Liver (tissue), 9 donors: ENCODE results near the gene JCAD. TPM values are rescaled to one million over a fixed set of nuclear protein-coding genes. Genes with fewer than 3 reads are reported as not detected.

Experiments
- DNase-seq: peaks from one replicate; pipeline ENCODE4 v3.0.0-alpha.2; 2017; ENCODE audit warnings: low spot score
- H3K27ac ChIP-seq, 2 donors: one replicate each; pipeline ENCODE4 v1.7.0; 2013; ENCODE audit warnings: inconsistent platforms in 2 of 2, low read length in 2 of 2, control low read depth in 1 of 2, low read depth in 1 of 2, mild to moderate bottlenecking in 1 of 2
- H3K27me3 ChIP-seq, 4 donors: one replicate each; pipeline versions ENCODE4 v1.6.1 to v1.7.0; 2013; ENCODE audit warnings: low read length in 3 of 4, inconsistent platforms in 1 of 4, mild to moderate bottlenecking in 1 of 4, moderate library complexity in 1 of 4; ENCODE audit not compliant: control insufficient read depth in 4 of 4, insufficient read depth in 4 of 4
- H3K36me3 ChIP-seq, 4 donors: one replicate each; pipeline versions ENCODE4 v1.6.1 to v1.7.0; 2013; ENCODE audit warnings: low read length in 3 of 4, mild to moderate bottlenecking in 3 of 4, low read depth in 1 of 4, moderate library complexity in 1 of 4; ENCODE audit not compliant: control insufficient read depth in 4 of 4, insufficient read depth in 3 of 4
- H3K4me1 ChIP-seq, 4 donors: one replicate each; pipeline versions ENCODE4 v1.6.1 to v1.7.0; 2013; ENCODE audit warnings: low read length in 3 of 4, mild to moderate bottlenecking in 3 of 4, moderate library complexity in 1 of 4; ENCODE audit not compliant: control insufficient read depth in 4 of 4, insufficient read depth in 4 of 4
- H3K4me3 ChIP-seq, 3 donors: one replicate each; pipeline versions ENCODE4 v1.6.1 to v1.7.0; 2013; ENCODE audit warnings: low read length in 3 of 3, control low read depth in 1 of 3, low read depth in 1 of 3, mild to moderate bottlenecking in 1 of 3
- H3K9ac ChIP-seq, 2 donors: one replicate each; pipeline ENCODE4 v1.7.0; 2013; ENCODE audit warnings: low read length in 2 of 2, mild to moderate bottlenecking in 2 of 2, moderate library complexity in 2 of 2, control low read depth in 1 of 2, low read depth in 1 of 2
- H3K9me3 ChIP-seq, 4 donors: one replicate each; pipeline versions ENCODE4 v1.6.1 to v1.7.0; 2013; ENCODE audit warnings: low read length in 3 of 4; ENCODE audit not compliant: control insufficient read depth in 4 of 4
- EGR1 ChIP-seq, 2 donors: IDR thresholded peaks; 2 replicates each; pipeline ENCODE4 v1.6.1; 2016 to 2018; ENCODE audit warnings: antibody characterized with exemption in 2 of 2, low read depth in 2 of 2
- FOXA1 ChIP-seq: IDR thresholded peaks from 2 replicates; pipeline ENCODE4 v1.6.1; 2016; ENCODE audit warnings: antibody characterized with exemption
- FOXA2 ChIP-seq: IDR thresholded peaks from 2 replicates; pipeline ENCODE4 v1.6.1; 2016; ENCODE audit warnings: antibody characterized with exemption
- GABPA ChIP-seq, 2 donors: IDR thresholded peaks in 1 of 2; conservative IDR thresholded peaks in 1 of 2; 2 replicates each; pipeline ENCODE4 v1.6.1; 2016; ENCODE audit warnings: antibody characterized with exemption in 2 of 2, mild to moderate bottlenecking in 1 of 2, moderate library complexity in 1 of 2
- HNF4A ChIP-seq, 2 donors: conservative IDR thresholded peaks; 2 replicates each; pipeline ENCODE4 v1.6.1; 2016; ENCODE audit warnings: antibody characterized with exemption in 2 of 2, mild to moderate bottlenecking in 2 of 2
- HNF4G ChIP-seq: IDR thresholded peaks from 2 replicates; pipeline ENCODE4 v1.6.1; 2016; ENCODE audit warnings: antibody characterized with exemption
- JUND ChIP-seq, 2 donors: IDR thresholded peaks; 2 replicates each; pipeline ENCODE4 v1.6.1; 2016; ENCODE audit warnings: antibody characterized with exemption in 2 of 2
- NR2F2 ChIP-seq: IDR thresholded peaks from 2 replicates; pipeline ENCODE4 v1.6.1; 2016; ENCODE audit warnings: antibody characterized with exemption
- RAD21 ChIP-seq, 2 donors: IDR thresholded peaks; 2 replicates each; pipeline ENCODE4 v1.6.1; 2016; ENCODE audit warnings: antibody characterized with exemption in 2 of 2, mild to moderate bottlenecking in 2 of 2
- SP1 ChIP-seq: IDR thresholded peaks from 2 replicates; pipeline ENCODE4 v1.6.1; 2018; ENCODE audit warnings: antibody characterized with exemption, mild to moderate bottlenecking
- TAF1 ChIP-seq: conservative IDR thresholded peaks from 2 replicates; pipeline ENCODE4 v1.6.1; 2016; ENCODE audit warnings: antibody characterized with exemption, mild to moderate bottlenecking
- YY1 ChIP-seq: IDR thresholded peaks from 2 replicates; pipeline ENCODE4 v1.6.1; 2016; ENCODE audit warnings: antibody characterized with exemption, mild to moderate bottlenecking
- WGBS: extraction: QIAGEN DNeasy Blood & Tissue Kit; methylation state at CpG from one replicate; pipeline ENCODE4 v1.1.7; 2013; 5-methylcytosine and 5-hydroxymethylcytosine counted together
- polyA plus RNA-seq, 2 donors: library from polyadenylated mRNA; stranded (reverse) in 1 of 2; unstranded in 1 of 2; fragments of 200-250 nt in 1 of 2; fragments of >200 nt in 1 of 2; fragmentation: Nextera tagmentation in 1 of 2; extraction: Ambion mirVana in 1 of 2; gene quantifications; one replicate each; pipeline versions ENCODE4 v1.2.1 to v1.2.3, GENCODE V29; 2013 to 2015
- total RNA-seq, 2 donors: library from RNA; depleted of rRNA; stranded (reverse); fragments of >200 nt; gene quantifications; one replicate each; pipeline ENCODE4 v1.2.3, GENCODE V29; 2014
- TF ChIP-seq, protein P1 (sequence below): IDR thresholded peaks from 2 replicates; pipeline ENCODE4 v1.6.1; 2016; ENCODE audit warnings: antibody characterized with exemption
- TF ChIP-seq, protein P2 (sequence below): IDR thresholded peaks from 2 replicates; pipeline ENCODE4 v1.6.1; 2016; ENCODE audit warnings: antibody characterized with exemption, mild to moderate bottlenecking
- TF ChIP-seq, protein P3 (sequence below): IDR thresholded peaks from 2 replicates; pipeline ENCODE4 v1.6.1; 2016; ENCODE audit warnings: antibody characterized with exemption
- TF ChIP-seq, protein P4 (sequence below): IDR thresholded peaks from 2 replicates; pipeline ENCODE4 v1.6.1; 2016; ENCODE audit warnings: antibody characterized with exemption
- TF ChIP-seq, protein P5 (sequence below): fragments of 150-350 bp; IDR thresholded peaks from 2 replicates; pipeline ENCODE4 v1.5.1; 2017; ENCODE audit warnings: improper control_type of control experiment, low read depth, low read length; ENCODE audit not compliant: missing input control
- donor health status: healthy.
- donor health status: healthy.
- donor health status: healthy.
- donor health status: healthy.
- donor health status: healthy.

JCAD gene
- total and polyA plus RNA-seq, 4 donors = 0.77 to 3.2 (median 1.1) TPM

DNA sequence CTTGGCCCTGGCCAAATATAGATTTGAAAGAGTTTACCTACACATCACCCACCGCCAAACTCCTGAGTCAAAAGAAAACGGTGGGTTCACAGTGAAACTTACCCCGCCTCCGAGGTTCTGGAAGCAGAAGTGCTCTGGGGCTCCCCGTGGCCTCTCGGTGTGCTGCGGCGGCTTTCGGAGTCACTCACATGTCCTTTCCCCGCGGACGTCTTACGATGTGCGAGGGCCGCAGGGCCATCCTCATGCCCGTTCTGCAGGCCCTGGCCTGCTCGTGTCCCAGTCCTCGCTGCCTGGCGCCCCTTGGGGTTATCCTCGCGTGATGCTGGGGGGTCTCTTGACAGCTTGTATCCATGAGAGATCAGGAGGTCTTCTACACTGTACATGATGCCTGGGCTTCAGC is 12.0 kb downstream of the JCAD start:
- Histone ChIP-seq H3K4me3 (no peak overlapping the region), H3K4me1 (no peaks in the 10 kb centered on the region), H3K9ac (no peak overlapping the region), H3K27me3 (peaks cover 0 to 2% (median 0%) of the 10 kb centered on the region in 4 donors), H3K36me3 (no peaks in the 10 kb centered on the region), H3K27ac (no peak overlapping the region), H3K9me3 (no peaks in the 10 kb centered on the region)
- WGBS = 95% methylated on average over 21 of the region's 21 CpGs
- DNase-seq = no peak
- no peak for TF ChIP-seq TAF1
- TF ChIP-seq, protein P1, sequence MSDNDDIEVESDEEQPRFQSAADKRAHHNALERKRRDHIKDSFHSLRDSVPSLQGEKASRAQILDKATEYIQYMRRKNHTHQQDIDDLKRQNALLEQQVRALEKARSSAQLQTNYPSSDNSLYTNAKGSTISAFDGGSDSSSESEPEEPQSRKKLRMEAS = no peak
- TF ChIP-seq YY1 = no peak
- no peak for TF ChIP-seq SP1
- TF ChIP-seq HNF4G = no peak
- TF ChIP-seq GABPA (IDR thresholded peaks at IDR 0.05 in 1 of 2, conservative IDR thresholded peaks at IDR 0.05 in 1 of 2) = no peak
- TF ChIP-seq RAD21 (IDR thresholded peaks at IDR 0.05) = no peak
- no peak for TF ChIP-seq FOXA1
- TF ChIP-seq HNF4A (conservative IDR thresholded peaks at IDR 0.05) = no peak
- no peak for TF ChIP-seq FOXA2
- TF ChIP-seq, protein P2, sequence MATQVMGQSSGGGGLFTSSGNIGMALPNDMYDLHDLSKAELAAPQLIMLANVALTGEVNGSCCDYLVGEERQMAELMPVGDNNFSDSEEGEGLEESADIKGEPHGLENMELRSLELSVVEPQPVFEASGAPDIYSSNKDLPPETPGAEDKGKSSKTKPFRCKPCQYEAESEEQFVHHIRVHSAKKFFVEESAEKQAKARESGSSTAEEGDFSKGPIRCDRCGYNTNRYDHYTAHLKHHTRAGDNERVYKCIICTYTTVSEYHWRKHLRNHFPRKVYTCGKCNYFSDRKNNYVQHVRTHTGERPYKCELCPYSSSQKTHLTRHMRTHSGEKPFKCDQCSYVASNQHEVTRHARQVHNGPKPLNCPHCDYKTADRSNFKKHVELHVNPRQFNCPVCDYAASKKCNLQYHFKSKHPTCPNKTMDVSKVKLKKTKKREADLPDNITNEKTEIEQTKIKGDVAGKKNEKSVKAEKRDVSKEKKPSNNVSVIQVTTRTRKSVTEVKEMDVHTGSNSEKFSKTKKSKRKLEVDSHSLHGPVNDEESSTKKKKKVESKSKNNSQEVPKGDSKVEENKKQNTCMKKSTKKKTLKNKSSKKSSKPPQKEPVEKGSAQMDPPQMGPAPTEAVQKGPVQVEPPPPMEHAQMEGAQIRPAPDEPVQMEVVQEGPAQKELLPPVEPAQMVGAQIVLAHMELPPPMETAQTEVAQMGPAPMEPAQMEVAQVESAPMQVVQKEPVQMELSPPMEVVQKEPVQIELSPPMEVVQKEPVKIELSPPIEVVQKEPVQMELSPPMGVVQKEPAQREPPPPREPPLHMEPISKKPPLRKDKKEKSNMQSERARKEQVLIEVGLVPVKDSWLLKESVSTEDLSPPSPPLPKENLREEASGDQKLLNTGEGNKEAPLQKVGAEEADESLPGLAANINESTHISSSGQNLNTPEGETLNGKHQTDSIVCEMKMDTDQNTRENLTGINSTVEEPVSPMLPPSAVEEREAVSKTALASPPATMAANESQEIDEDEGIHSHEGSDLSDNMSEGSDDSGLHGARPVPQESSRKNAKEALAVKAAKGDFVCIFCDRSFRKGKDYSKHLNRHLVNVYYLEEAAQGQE = no peak
- TF ChIP-seq, protein P3, sequence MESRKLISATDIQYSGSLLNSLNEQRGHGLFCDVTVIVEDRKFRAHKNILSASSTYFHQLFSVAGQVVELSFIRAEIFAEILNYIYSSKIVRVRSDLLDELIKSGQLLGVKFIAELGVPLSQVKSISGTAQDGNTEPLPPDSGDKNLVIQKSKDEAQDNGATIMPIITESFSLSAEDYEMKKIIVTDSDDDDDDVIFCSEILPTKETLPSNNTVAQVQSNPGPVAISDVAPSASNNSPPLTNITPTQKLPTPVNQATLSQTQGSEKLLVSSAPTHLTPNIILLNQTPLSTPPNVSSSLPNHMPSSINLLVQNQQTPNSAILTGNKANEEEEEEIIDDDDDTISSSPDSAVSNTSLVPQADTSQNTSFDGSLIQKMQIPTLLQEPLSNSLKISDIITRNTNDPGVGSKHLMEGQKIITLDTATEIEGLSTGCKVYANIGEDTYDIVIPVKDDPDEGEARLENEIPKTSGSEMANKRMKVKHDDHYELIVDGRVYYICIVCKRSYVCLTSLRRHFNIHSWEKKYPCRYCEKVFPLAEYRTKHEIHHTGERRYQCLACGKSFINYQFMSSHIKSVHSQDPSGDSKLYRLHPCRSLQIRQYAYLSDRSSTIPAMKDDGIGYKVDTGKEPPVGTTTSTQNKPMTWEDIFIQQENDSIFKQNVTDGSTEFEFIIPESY = no peak
- TF ChIP-seq, protein P4, sequence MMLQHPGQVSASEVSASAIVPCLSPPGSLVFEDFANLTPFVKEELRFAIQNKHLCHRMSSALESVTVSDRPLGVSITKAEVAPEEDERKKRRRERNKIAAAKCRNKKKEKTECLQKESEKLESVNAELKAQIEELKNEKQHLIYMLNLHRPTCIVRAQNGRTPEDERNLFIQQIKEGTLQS = no peak

DNA sequence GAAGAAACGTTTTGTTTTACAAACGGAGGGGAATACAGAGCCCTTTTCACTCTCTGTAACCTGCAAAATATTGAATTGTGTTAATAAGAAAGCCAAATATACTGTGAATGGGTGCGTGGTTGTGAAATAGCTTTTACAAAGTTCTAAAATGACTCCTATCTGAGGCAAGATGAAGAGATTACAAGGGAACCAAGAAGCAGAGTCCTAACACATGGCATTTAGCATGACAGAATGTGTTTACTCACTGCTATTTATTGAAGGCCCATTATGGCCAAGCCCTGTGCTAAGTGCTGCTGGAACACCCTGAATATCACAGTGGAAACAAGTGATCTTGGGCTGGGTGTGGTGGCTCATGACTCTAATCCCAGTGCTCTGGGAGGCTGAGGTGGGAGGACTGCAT is 12.9 kb downstream of the JCAD start:
- Histone ChIP-seq H3K9ac (no peak overlapping the region), H3K27ac (no peak overlapping the region), H3K9me3 (no peaks in the 10 kb centered on the region), H3K36me3 (no peaks in the 10 kb centered on the region), H3K27me3 (peaks cover 0 to 2% (median 0%) of the 10 kb centered on the region in 4 donors), H3K4me1 (no peaks in the 10 kb centered on the region), H3K4me3 (no peak overlapping the region)
- DNase-seq = no peak
- no peak for TF ChIP-seq JUND (IDR thresholded peaks at IDR 0.05)
- TF ChIP-seq, protein P3 = no peak
- no peak for TF ChIP-seq EGR1 (IDR thresholded peaks at IDR 0.05; ENCODE audit: low read depth in 2 of 2)
- TF ChIP-seq, protein P5, sequence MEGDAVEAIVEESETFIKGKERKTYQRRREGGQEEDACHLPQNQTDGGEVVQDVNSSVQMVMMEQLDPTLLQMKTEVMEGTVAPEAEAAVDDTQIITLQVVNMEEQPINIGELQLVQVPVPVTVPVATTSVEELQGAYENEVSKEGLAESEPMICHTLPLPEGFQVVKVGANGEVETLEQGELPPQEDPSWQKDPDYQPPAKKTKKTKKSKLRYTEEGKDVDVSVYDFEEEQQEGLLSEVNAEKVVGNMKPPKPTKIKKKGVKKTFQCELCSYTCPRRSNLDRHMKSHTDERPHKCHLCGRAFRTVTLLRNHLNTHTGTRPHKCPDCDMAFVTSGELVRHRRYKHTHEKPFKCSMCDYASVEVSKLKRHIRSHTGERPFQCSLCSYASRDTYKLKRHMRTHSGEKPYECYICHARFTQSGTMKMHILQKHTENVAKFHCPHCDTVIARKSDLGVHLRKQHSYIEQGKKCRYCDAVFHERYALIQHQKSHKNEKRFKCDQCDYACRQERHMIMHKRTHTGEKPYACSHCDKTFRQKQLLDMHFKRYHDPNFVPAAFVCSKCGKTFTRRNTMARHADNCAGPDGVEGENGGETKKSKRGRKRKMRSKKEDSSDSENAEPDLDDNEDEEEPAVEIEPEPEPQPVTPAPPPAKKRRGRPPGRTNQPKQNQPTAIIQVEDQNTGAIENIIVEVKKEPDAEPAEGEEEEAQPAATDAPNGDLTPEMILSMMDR = no peak
- TF ChIP-seq NR2F2 = no peak
- no peak for TF ChIP-seq SP1
- no peak for TF ChIP-seq GABPA (IDR thresholded peaks at IDR 0.05 in 1 of 2, conservative IDR thresholded peaks at IDR 0.05 in 1 of 2)
- TF ChIP-seq, protein P2 = no peak
- TF ChIP-seq FOXA2 = no peak
- TF ChIP-seq, protein P4 = no peak
- TF ChIP-seq HNF4G = no peak
- TF ChIP-seq, protein P1 = no peak
- 50% methylated on average over 3 of the region's 3 CpGs for WGBS
